ENCODE measurements around the gene RNF123. TPM values are rescaled to one million over a fixed set of nuclear protein-coding genes. Genes with fewer than 3 reads are reported as not detected.
"Not testable (repeated sequence)": the region's sequence is repeated elsewhere in the genome, so short reads cannot be mapped to it uniquely, and the experiment has no call there.

RNF123 gene
- total RNA-seq, 2 experiments from 2014 or later = 30.5 to 32.2 TPM

- CTCF ChIA-PET, POLR2A ChIA-PET: not testable (repeated sequence)
Measured at GRCh38 chr3:49694409-49695070, 5.2 kb downstream of the RNF123 start.

GRCh38 chr3:49695350-49696015 is 6.1 kb downstream of the RNF123 start:
- POLR2A ChIA-PET = not testable (repeated sequence)

GRCh38 chr3:49699281-49699979 is 10.1 kb downstream of the RNF123 start:
- POLR2A ChIA-PET = no interaction called here
- CTCF ChIA-PET = no interaction called here

More at GRCh38 chr3:49695350-49696015, 6.1 kb downstream of the RNF123 start:
- CTCF ChIA-PET = not testable (repeated sequence)

- POLR2A ChIA-PET = no interaction called here
- CTCF ChIA-PET = no interaction called here
Measured at GRCh38 chr3:49700014-49700413, 10.7 kb downstream of the RNF123 start.

GRCh38 chr3:49700453-49701128 is 11.2 kb downstream of the RNF123 start:
- POLR2A ChIA-PET = no interaction called here
- CTCF ChIA-PET = interaction anchor here (0.6 to 0.9 kb wide), 2 partner anchors 27 to 139 kb away, joined by 3 read pairs; no protein-coding TSS in a partner anchor

GRCh38 chr3:49701388-49702077 is 12.2 kb downstream of the RNF123 start:
- ChIA-PET CTCF (interaction anchor here (0.6 to 3.2 kb wide), 4 partner anchors 28 to 177 kb away, joined by 3 to 13 read pairs (median 3); no protein-coding TSS in a partner anchor), POLR2A (interaction anchor here (1.8 kb wide), 1 partner anchor 17 kb away, joined by 5 read pairs; no protein-coding TSS in a partner anchor)

GRCh38 chr3:49702672-49703071 is 13.3 kb downstream of the RNF123 start:
- CTCF ChIA-PET = interaction anchor here (1.3 to 3.2 kb wide), 2 partner anchors 9 to 163 kb away, joined by 3 to 13 read pairs; no protein-coding TSS in a partner anchor
- POLR2A ChIA-PET = interaction anchor here (1.8 kb wide), 1 partner anchor 16 kb away, joined by 5 read pairs; no protein-coding TSS in a partner anchor

- ChIA-PET CTCF (interaction anchor here (1.3 to 3.2 kb wide), 3 partner anchors 8 to 164 kb away, joined by 3 to 13 read pairs (median 4); partner anchors contain the start of gene AMIGO3), POLR2A (interaction anchor here (0.5 to 1.8 kb wide), 3 partner anchors 15 to 237 kb away, joined by 3 to 5 read pairs (median 4); no protein-coding TSS in a partner anchor)
Measured at GRCh38 chr3:49703443-49703927, 14.1 kb downstream of the RNF123 start.

- ChIA-PET CTCF (interaction anchor here (1.3 to 3.2 kb wide), 2 partner anchors 15 to 164 kb away, joined by 4 to 13 read pairs; partner anchors contain the start of gene AMIGO3), POLR2A (no interaction called here)
Measured at GRCh38 chr3:49703956-49704355, 14.6 kb downstream of the RNF123 start.

GRCh38 chr3:49704629-49705028 is 15.3 kb downstream of the RNF123 start:
- ChIA-PET CTCF (interaction anchor here (1.3 to 3.2 kb wide), 2 partner anchors 14 to 165 kb away, joined by 4 to 13 read pairs; partner anchors contain the start of gene AMIGO3), POLR2A (no interaction called here)

- ChIA-PET CTCF (no interaction called here), POLR2A (no interaction called here)
Measured at GRCh38 chr3:49705390-49705960, 16.1 kb downstream of the RNF123 start.

GRCh38 chr3:49706456-49707112 is 17.2 kb downstream of the RNF123 start:
- POLR2A ChIA-PET = no interaction called here
- CTCF ChIA-PET = interaction anchor here (0.6 kb wide), 1 partner anchor 108 kb away, joined by 3 read pairs; no protein-coding TSS in a partner anchor

GRCh38 chr3:49707113-49707480 is 17.7 kb downstream of the RNF123 start:
- POLR2A ChIA-PET = no interaction called here
- CTCF ChIA-PET = interaction anchor here (0.6 to 1.3 kb wide), 2 partner anchors 108 to 167 kb away, joined by 3 read pairs; no protein-coding TSS in a partner anchor

GRCh38 chr3:49709852-49710251 is 20.5 kb downstream of the RNF123 start:
- POLR2A ChIA-PET = no interaction called here
- CTCF ChIA-PET = no interaction called here

- ChIA-PET CTCF (interaction anchor here (1.5 kb wide), 1 partner anchor 9 kb away, joined by 3 read pairs; no protein-coding TSS in a partner anchor), POLR2A (no interaction called here)
Measured at GRCh38 chr3:49711489-49711888, 22.1 kb downstream of the RNF123 start.

- ChIA-PET CTCF (interaction anchor here (1.3 to 1.5 kb wide), 2 partner anchors 9 to 128 kb away, joined by 3 read pairs; no protein-coding TSS in a partner anchor), POLR2A (no interaction called here)
Measured at GRCh38 chr3:49712166-49712565, 22.8 kb downstream of the RNF123 start.

- ChIA-PET POLR2A (no interaction called here), CTCF (interaction anchor here (1.3 to 1.5 kb wide), 2 partner anchors 10 to 127 kb away, joined by 3 read pairs; no protein-coding TSS in a partner anchor)
Measured at GRCh38 chr3:49712631-49713317, 23.4 kb downstream of the RNF123 start.
